HG02623 (cell line): ENCODE results near the gene GEN1.
A peak's percentile ranks its signal among the peaks of the same experiment; 100 is the strongest.
"Not testable (repeated sequence)": the region's sequence is repeated elsewhere in the genome, so short reads cannot be mapped to it uniquely, and the experiment has no call there.

Source experiments
- ATAC-seq: cut with Tn5 transposase; IDR thresholded peaks from one replicate; pipeline ENCODE4 v1.9.1; 2021; ENCODE audit warnings: moderate library complexity; ENCODE audit not compliant: unreplicated experiment

GEN1 gene

DNA sequence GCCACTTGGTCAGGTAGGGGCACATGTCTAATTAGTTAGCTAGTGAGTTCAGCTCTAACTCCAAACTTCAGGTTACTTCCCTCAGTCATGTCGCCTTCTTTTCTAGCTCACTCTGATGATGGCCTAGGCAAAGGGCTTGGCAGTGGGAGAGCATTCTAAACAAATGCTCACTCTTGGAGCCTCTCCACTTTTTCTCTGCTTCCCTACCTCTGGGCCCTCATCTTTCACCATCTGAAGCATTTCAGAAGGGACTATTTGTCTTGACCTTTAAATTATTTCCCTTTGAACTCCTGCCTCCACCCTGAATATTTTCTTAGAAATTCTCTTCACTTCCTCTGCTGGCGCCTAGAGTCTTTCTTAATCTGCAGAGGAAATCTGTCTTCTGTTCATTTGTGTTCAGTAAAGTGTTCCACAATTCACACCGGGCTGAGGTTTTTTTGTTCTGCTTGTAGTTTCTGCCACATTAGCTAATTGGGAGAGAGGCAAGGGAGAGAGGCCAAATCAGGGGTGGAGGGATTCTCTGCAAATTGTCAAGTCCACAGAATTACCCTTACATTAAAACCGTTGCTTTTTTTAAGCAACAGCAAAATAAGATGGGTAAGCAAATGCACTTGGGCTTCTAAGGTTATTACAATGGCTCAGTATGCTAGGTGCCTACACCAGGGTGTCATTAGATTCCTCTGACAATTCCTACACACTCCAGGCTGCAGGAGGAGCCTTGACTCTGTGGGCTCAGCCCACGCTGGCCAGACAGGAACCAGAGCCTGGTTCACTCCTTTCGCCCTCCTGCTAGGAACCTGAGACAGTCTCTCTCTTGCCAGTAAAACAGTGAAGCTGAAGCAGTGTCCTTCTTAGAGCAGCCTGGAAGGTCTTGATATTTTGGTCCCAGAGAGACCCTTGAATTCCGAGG is 67.9 kb downstream of the GEN1 start:
- peak; percentile 47 for ATAC-seq

GRCh38 chr2:17822445-17823117 is 68.6 kb downstream of the GEN1 start:
- ATAC-seq = peak; percentile 56

DNA sequence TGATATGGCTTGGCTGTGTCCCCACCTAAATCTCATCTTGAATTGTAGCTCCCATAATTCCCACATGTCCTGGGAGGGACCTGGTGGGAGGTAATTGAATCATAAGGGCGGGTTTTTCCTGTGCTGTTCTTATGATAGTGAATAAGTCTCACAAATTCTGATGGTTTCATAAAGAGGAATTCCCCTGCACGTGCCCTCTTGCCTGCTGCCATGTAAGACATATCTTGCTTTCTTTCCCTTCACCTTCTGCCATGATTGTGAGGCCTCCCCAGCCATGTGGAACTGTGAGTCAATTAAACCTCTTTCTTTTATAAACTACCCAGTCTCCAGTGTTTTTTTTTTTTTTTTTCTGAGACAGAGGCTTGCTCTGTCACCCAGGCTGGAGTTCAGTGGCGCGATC is 69.7 kb downstream of the GEN1 start:
- ATAC-seq = not testable (repeated sequence)

- ATAC-seq = no peak
These were observed 73.4 kb downstream of the GEN1 start for GRCh38 chr2:17827316-17827715.

DNA sequence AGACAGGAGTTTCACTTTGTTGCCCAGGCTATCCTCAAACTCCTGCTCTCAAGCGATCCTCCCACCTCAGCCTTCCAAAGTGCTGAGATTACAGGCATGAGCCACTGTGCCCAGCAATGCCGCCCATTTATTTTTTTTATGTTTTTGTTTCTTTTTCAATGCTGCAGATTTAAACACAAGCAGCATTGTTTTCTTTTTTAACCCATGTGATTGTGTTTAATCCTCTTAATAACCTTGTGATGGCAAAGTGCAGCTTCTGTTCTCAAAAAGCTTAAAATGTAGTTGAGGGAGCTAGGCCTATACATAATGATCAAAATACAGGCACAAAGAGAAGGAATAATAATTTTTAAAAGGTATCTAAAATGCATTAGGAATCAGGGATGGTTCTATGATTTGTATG is 73.8 kb downstream of the GEN1 start:
- no peak for ATAC-seq

GRCh38 chr2:17830053-17831034 is 76.4 kb downstream of the GEN1 start:
- peak; percentile 89 for ATAC-seq

GRCh38 chr2:17835516-17835915 is 81.6 kb downstream of the GEN1 start:
- ATAC-seq = no peak
